HL-60 (cell line): ENCODE results near the gene EEF2K.

Experiments
- CTCF ChIP-seq: IDR thresholded peaks from one replicate; pipeline ENCODE4 v1.5.1; 2011; ENCODE audit warnings: low read length, control low read depth, inconsistent platforms; ENCODE audit not compliant: insufficient read depth
- GABPA ChIP-seq: IDR thresholded peaks from 2 replicates; pipeline ENCODE4 v1.6.1; 2012; ENCODE audit warnings: low read depth
- POLR2AphosphoS5 ChIP-seq: IDR thresholded peaks from 2 replicates; pipeline ENCODE4 v1.6.1; 2012; ENCODE audit warnings: low read depth
- SPI1 ChIP-seq: IDR thresholded peaks from 2 replicates; pipeline ENCODE4 v1.6.1; 2012; ENCODE audit warnings: low read depth, mild to moderate bottlenecking, borderline replicate concordance

GRCh38 chr16:22250522-22250921 is 44.4 kb downstream of the EEF2K start:
- TF ChIP-seq GABPA (no peak), CTCF (no peak), SPI1 (no peak), POLR2AphosphoS5 (no peak)
